WTC11 (cell line): ENCODE data around the gene WDR64.

Source experiments
- ATF1 ChIP-seq: sonication (generic); formaldehyde crosslinking; IDR thresholded peaks from 2 replicates; pipeline ENCODE4 v1.8.1; 2023; ENCODE audit warnings: mild to moderate bottlenecking, moderate library complexity, missing genetic modification reagents
- CREB1 ChIP-seq: sonication (generic); formaldehyde crosslinking; IDR thresholded peaks from 2 replicates; pipeline ENCODE4 v1.8.0; 2023; ENCODE audit warnings: mild to moderate bottlenecking, missing genetic modification reagents
- CTCF ChIP-seq: fragments of 200-600 bp; IDR thresholded peaks from 2 replicates; pipeline ENCODE4 v1.8.0; 2022; ENCODE audit warnings: antibody characterized with exemption
- MAX ChIP-seq: sonication (generic); formaldehyde crosslinking; IDR thresholded peaks from 2 replicates; pipeline ENCODE4 v1.8.0; 2022; ENCODE audit warnings: mild to moderate bottlenecking, missing genetic modification reagents
- STAT6 ChIP-seq: sonication (generic); formaldehyde crosslinking; conservative IDR thresholded peaks from 2 replicates; pipeline ENCODE4 v1.8.1; 2023; ENCODE audit warnings: mild to moderate bottlenecking, low read depth, missing genetic modification reagents, moderate library complexity

GRCh38 chr1:241636291-241636690 lies 15.8 kb upstream of the WDR64 start:
- TF ChIP-seq CREB1 (CRISPR knock-in tag) (no peak), MAX (CRISPR knock-in tag) (no peak), ATF1 (CRISPR knock-in tag) (no peak), CTCF (no peak), STAT6 (no peak)
